Colonic mucosa (tissue), 4 donors: Measurements from ENCODE around the gene EVI5L. TPM values are rescaled to one million over a fixed set of nuclear protein-coding genes. Genes with fewer than 3 reads are reported as not detected.

Source experiments
- DNase-seq: peaks from one replicate; pipeline ENCODE4 v3.0.0-alpha.2; 2020
- H3K27ac ChIP-seq: fragments of 200-600 bp; one replicate; pipeline ENCODE4 v1.8.0; 2021
- H3K27me3 ChIP-seq: fragments of 200-600 bp; one replicate; pipeline ENCODE4 v1.8.0; 2021
- H3K36me3 ChIP-seq: fragments of 200-600 bp; one replicate; pipeline ENCODE4 v1.8.0; 2021
- H3K4me1 ChIP-seq: fragments of 200-600 bp; one replicate; pipeline ENCODE4 v1.8.0; 2021; ENCODE audit warnings: mild to moderate bottlenecking
- H3K4me3 ChIP-seq: fragments of 200-600 bp; one replicate; pipeline ENCODE4 v1.8.0; 2021
- H3K9ac ChIP-seq, 2 donors: one replicate each; pipeline ENCODE4 v1.7.0; 2013; ENCODE audit warnings: control low read depth in 2 of 2, low read depth in 2 of 2, low read length in 2 of 2
- H3K9me3 ChIP-seq: fragments of 200-600 bp; one replicate; pipeline ENCODE4 v1.8.0; 2021
- intact Hi-C: fragments of 100-400 bp; cut with DNase I; formaldehyde crosslinking; loops from one replicate; pipeline ENCODE4 v1.14.1; 2022
- total RNA-seq, 2 donors: library from RNA; stranded (reverse); fragmentation: NEBNext Ultra II Directional in 1 of 2; extraction: Animal tissue kit (Norgen Biotek cat#: 25700) in 1 of 2; gene quantifications; one replicate each; pipeline ENCODE4 v1.2.1, GENCODE V29; 2021
- TF ChIP-seq, protein P1 (sequence below): fragments of 200-600 bp; IDR thresholded peaks from one replicate; pipeline ENCODE4 v1.8.0; 2022; ENCODE audit warnings: antibody characterized with exemption, mild to moderate bottlenecking
- donor health status: healthy.
- donor health status: DM: no; HTN: no; CAD: no.
- donor health status: DM: no; HTN: no; CAD: no.

The EVI5L gene
- total RNA-seq, 2 donors from 2014 or later = 10.6 to 12.0 TPM

DNA sequence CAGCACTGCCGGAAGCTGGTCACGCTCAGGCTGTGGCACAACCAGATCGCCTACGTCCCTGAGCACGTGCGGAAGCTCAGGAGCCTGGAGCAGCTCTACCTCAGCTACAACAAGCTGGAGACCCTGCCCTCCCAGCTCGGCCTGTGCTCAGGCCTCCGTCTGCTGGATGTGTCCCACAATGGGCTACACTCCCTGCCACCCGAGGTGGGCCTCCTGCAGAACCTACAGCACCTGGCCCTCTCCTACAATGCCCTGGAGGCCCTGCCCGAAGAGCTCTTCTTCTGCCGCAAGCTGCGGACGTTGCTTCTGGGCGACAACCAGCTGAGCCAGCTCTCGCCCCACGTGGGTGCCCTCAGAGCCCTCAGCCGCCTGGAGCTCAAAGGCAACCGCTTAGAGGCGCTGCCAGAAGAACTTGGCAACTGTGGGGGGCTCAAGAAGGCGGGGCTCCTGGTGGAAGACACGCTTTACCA lies 70.4 kb downstream of the EVI5L start:
- H3K9ac ChIP-seq = no peak overlapping the region
- DNase-seq = no peak

DNA sequence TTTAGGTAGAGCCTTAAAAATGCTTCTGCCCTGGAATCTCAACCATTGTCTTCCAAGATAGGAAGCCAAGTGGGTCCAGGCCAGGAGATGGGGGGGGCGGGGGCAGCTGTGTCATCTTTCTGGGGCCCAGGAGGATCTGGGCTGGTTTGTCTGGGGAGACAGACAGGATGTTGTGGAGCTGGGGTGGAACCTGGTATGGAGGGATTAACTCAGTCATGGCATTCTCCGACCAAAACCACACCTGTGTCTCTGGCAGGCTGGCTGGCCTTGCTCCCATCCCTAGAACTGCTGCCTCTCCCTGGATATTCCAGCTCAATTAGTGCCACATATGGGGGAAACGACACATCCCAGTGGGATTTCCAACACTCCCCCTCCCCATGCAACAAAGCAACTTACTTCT lies 70.9 kb downstream of the EVI5L start:
- TF ChIP-seq, protein P1, sequence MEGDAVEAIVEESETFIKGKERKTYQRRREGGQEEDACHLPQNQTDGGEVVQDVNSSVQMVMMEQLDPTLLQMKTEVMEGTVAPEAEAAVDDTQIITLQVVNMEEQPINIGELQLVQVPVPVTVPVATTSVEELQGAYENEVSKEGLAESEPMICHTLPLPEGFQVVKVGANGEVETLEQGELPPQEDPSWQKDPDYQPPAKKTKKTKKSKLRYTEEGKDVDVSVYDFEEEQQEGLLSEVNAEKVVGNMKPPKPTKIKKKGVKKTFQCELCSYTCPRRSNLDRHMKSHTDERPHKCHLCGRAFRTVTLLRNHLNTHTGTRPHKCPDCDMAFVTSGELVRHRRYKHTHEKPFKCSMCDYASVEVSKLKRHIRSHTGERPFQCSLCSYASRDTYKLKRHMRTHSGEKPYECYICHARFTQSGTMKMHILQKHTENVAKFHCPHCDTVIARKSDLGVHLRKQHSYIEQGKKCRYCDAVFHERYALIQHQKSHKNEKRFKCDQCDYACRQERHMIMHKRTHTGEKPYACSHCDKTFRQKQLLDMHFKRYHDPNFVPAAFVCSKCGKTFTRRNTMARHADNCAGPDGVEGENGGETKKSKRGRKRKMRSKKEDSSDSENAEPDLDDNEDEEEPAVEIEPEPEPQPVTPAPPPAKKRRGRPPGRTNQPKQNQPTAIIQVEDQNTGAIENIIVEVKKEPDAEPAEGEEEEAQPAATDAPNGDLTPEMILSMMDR = no peak
- no peaks in the 10 kb centered on the region for H3K27me3 ChIP-seq
- H3K4me1 ChIP-seq = peaks cover 14% of the 10 kb centered on the region
- DNase-seq = no peak
- H3K27ac ChIP-seq = no peak overlapping the region
- no peak overlapping the region for H3K4me3 ChIP-seq
- no peak overlapping the region for H3K9ac ChIP-seq
- H3K9me3 ChIP-seq = no peaks in the 10 kb centered on the region
- H3K36me3 ChIP-seq = no peaks in the 10 kb centered on the region
- intact Hi-C loops = no loop called here

More for the DNA sequence above, 70.4 kb downstream of the EVI5L start:
- no peaks in the 10 kb centered on the region for H3K9me3 ChIP-seq
- H3K36me3 ChIP-seq = no peaks in the 10 kb centered on the region
- H3K4me3 ChIP-seq = no peak overlapping the region
- intact Hi-C loops = no loop called here
- peaks cover 14% of the 10 kb centered on the region for H3K4me1 ChIP-seq
- TF ChIP-seq, protein P1 = no peak
- H3K27ac ChIP-seq = no peak overlapping the region
- H3K27me3 ChIP-seq = no peaks in the 10 kb centered on the region

DNA sequence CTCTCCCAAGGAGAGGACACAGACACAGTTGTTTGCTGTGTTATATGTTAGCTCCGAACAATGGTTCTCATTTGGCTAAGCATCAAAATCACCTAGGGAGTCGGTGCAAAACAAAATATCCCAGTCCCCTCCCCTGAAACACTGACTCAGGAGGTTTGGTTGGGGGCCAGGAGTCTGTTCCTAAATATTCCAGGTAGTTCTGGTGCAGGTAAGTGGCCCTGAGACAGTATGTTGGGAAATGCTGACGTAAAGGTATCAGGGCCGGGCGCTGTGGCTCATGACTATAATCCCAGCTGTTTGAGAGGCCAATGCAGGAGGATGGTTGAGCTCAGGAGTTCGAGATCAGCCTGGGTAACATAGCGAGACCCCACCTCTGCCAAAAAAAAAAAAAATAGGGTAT lies 71.3 kb downstream of the EVI5L start:
- H3K9me3 ChIP-seq = no peaks in the 10 kb centered on the region
- H3K27ac ChIP-seq = no peak overlapping the region
- H3K4me1 ChIP-seq = peaks cover 14% of the 10 kb centered on the region
- no peak for DNase-seq
- H3K36me3 ChIP-seq = no peaks in the 10 kb centered on the region
- TF ChIP-seq, protein P1 = no peak
- intact Hi-C loops = no loop called here
- H3K9ac ChIP-seq = no peak overlapping the region
- H3K4me3 ChIP-seq = no peak overlapping the region
- no peaks in the 10 kb centered on the region for H3K27me3 ChIP-seq

DNA sequence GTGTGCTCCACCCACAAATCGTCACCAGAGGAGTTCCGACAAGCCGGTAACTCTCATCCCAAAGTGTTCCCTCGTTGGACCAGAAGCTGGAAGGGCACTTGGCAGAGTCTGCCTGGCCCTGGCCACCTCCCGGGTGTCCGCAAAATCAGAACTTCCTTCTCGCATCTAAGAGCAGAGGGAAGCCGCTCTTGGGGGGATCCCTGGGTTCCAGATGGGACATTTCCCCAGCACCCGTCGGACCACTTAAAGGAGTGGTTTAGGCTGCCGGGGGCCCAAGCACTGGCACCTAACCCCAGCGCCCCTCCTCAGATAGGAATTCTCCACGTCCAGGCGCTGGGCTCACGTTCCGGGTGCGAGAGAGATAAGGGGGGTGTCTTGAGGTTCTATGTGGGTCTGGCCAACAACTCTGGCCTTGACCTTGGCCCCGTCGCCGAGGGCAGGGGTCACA lies 72.8 kb downstream of the EVI5L start:
- Histone ChIP-seq H3K9me3 (no peaks in the 10 kb centered on the region), H3K36me3 (no peaks in the 10 kb centered on the region), H3K27me3 (no peaks in the 10 kb centered on the region), H3K9ac (peak overlapping the region; percentile 72), H3K4me3 (peak overlapping the region; percentile 52), H3K27ac (peak overlapping the region; percentile 64), H3K4me1 (peaks cover 14% of the 10 kb centered on the region)
- intact Hi-C loops = no loop called here
- TF ChIP-seq, protein P1 = no peak
- peak; percentile 50 for DNase-seq

GRCh38 chr19:7903244-7904073 lies 73.4 kb downstream of the EVI5L start, which contains the start of gene MAP2K7:
Gene MAP2K7 (plus strand): TSS chr19:7903877. CDS start chr19:7903945, 68 bp downstream.
- peak within 1 kb of the TSS; percentile 91 for H3K9ac ChIP-seq
- DNase-seq = peak; percentile 100
- H3K9me3 ChIP-seq = no peaks in the 10 kb centered on the region
- H3K4me3 ChIP-seq = peak within 1 kb of the TSS; percentile 95
- TF ChIP-seq, protein P1 = peak; percentile 37
- intact Hi-C loops = no loop called here
- H3K27me3 ChIP-seq = no peaks in the 10 kb centered on the region
- H3K27ac ChIP-seq = peak within 1 kb of the TSS; percentile 64
- H3K4me1 ChIP-seq = peaks cover 14% of the 10 kb centered on the region
- H3K36me3 ChIP-seq = no peaks in the 10 kb centered on the region
